GM18517 (cell line): Measurements from ENCODE around the gene AGBL4.
A peak's percentile ranks its signal among the peaks of the same experiment; 100 is the strongest.

Experiments
- ATAC-seq: cut with Tn5 transposase; IDR thresholded peaks from one replicate; pipeline ENCODE4 v1.9.1; 2021; ENCODE audit warnings: mild to moderate bottlenecking, moderate library complexity; ENCODE audit not compliant: unreplicated experiment

AGBL4 gene

DNA sequence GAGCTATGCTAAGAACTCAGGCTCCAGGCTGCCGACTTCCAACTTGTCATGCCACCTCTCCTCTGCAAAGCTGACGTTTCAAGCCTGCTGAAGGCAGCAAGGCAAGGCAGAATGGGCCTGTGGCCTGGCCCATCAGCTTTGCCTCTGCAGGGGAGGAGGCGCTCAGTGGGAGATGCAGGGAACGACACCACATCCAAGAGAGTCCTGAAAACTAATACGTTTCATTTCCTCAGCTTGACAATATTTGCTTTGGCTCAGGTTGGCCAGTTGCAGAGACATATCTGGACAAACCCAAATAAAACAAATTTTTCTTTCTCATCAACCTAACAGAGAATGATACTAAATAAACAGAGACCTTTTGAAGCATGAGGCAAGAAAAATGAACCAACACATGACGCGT, 1282.4 kb downstream of the AGBL4 start:
- ATAC-seq, result no peak

DNA sequence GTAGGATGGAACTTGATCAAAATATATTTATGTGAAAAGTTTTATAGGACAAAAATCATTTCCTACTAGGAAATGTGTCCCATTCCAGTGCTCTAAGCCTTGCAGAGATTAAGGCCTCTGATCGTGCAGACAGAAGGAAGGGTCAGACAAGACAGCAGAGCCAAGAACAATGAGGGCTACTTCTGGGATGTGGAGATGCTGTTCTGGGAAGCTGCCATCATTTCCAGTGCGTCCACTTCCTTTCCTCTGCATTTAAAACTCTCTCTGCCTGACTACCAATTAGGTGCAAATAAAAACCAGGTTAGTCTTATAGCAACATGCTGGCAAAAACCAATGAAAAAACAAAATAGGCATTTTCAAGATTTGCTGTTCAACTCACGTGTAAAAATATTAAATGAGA, 1283.1 kb downstream of the AGBL4 start:
- no peak for ATAC-seq

DNA sequence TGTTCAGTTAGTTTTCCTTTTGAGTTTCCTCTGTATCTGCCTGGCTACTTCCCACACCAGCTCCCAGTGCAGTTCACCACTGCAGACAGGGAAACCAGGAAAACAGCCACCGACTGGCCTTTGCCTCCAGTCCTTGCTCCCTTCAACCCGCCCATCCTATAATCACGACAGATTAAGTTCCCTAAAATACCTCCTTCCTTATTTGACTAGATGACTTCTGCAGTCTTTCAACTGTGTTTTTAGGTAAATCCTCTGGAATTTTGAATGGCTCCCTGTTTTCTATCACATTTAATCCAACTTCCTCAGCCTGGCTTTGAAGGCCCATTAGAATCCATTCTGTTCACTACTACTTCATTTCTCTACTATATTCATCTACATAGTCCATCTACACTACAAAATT, 1284.7 kb downstream of the AGBL4 start:
- ATAC-seq, result no peak

DNA sequence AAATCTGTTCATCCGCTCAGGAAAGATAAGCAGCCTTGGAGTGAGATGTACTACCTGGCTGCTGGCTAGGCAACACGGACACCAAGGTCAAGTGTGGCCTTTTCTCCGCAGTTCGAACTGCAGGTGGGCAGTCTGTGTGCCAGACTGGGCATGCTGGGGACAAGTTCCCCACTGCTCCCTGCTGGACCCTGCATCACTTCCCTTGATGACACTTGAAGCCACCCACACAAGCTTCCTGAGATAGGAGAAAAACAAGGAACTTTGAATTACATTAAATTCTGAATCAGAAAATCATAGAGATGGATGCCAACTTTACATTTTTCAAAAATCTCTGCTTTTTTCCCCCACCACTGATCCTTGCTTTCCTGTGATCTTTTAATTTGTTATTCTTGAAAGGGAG, 1285.4 kb downstream of the AGBL4 start:
- ATAC-seq, result no peak

DNA sequence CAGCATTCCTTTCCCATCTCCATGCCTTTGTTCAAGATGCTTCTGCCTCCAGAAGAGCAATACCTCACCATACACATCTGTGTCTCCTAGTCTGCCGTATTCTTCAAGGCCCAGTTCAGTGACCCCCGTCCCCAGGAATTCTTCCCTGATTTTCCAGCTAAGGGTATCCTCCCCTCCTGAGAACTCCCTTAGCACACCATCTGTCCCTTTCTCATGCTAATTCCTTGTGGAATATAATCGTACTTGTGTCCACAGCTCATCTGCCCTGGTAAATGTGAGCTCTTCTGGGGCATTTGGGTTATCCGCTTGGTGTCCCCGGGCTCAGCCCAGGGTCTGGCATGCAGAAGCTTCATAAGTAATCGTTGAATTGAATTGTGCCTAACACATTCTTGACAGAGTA, 1288.0 kb downstream of the AGBL4 start:
- no peak for ATAC-seq

DNA sequence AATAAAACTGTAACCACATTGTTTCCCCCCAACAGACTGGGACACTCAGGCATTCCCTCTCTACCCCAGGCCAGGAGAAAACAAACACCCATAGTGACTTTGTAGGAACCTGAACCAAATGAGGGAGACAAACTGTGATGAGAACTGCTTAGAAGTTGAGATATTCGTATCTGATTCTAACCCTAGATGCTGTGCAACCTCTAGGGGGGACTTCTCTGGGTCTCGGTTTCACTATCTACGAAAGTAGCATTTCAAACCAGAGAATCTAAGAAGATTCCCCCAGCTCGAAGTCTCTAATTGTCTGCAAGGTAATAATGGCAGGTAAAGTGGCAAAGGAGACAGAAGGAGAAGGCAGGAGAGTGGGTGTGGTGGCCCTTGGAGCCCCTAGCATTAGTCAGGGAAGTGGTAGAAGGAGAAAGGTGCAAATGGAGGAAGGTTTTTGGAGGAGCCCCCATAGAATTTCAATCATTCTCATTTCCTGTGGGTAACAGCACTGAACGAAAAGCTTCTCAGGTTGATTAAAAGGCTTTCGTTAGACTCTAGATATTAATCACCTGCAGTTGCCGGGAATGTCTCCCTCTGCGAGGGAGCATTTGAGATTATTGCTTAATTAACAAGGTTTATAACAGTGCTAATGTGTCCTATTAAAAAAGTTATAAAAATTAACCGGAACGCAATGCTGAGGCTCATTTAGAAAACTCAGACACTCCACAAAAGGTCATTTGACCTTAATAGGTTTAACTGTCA, 1293.4 kb downstream of the AGBL4 start:
- no peak for ATAC-seq

DNA sequence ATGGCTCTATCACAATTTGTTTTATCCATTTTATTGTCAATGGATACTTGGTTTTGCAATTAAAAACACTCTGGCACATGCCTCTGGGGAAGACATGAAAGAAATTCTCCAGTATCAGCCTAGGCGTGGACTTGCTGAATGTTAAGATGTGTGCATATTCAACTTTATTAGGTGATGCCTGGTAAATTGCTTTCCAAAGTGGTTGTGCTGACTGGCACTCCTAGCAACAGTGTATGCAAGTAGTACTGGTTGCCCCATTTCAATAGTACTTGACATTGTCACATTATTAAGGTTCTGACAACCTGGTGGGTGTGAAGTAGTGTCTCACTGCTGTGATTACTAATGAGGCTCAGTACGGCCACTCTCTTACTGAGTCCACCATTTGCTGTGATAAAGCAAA, 1295.2 kb downstream of the AGBL4 start:
- ATAC-seq, result no peak

DNA sequence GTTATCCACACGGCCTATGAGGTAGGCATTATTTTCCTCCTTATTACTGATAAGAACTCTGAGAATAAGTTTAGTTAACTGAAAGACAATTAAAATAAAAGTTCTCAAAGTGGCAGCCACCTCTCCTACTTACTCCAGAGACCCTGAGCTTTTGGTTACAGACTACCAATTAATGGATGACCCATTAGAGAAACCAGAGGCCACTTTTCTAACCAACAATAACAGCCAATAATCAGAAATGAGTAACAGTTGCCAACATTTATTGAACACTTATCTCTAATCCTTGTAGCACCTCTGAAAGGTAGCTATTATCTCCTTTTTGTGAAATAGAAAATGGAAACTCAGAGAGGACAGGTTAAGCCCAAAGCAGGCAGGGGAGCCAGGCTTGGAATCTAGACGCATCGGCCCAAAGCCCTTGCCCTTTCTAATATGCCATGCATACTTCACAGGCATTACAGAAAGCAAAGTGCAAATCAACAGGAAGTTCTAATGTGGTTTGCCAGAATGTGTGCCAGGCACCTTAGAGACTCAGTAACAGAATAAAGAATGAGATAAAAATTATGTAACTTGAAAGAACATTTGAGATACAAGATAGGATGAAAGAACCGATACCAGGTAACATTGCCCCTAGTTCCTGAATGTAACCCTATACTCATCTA, 1297.1 kb downstream of the AGBL4 start:
- ATAC-seq, result no peak

DNA sequence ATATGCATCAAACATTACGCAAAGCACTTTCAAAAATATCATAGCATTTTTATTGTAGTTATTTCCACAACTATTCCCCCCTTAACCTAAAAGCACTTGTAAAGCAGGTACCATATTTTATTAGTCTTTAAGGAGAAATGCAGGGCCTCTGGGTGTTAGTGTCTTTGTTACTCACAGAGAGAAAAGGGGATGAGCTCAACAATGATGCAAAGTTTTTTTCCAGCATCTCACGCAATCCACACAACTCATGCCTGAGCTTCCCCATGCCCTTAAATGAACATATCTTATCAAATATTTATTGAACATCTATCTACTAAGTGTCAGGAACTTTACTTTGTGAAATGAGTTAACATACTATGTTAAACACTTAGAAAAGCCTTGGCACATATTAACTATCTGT, 1297.6 kb downstream of the AGBL4 start:
- no peak for ATAC-seq

DNA sequence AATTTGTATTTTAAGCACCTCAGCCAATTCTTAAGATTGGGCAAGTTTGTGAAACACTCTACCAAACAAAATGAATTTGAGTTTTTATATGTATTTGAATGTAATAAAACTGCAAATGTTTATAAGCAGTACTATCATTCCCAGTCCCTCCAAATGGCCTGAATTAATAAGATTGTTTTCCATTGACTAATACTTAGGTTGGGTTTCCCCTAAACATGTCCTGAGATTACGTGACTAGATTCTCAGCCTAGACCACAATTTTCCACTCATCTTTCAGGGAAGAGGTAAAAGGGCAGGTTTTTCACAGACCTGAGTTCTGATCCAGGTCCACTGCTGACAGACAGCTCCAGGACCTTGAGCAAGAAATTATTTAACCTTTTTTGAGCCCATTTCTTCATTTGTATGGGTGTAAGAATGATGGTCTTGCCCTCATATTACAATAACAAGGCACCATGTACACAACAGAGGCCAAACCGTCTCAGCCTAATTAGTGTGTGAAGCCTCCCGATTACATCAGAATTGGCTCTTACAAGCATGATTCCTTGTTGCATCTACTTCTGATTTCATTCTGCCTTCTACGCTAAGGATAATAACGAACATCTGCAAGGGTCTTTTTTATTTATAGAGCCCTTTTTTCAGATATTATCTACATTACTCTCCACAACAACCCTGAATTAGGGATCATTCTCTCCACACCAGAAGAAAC, 1298.3 kb downstream of the AGBL4 start:
- no peak for ATAC-seq

DNA sequence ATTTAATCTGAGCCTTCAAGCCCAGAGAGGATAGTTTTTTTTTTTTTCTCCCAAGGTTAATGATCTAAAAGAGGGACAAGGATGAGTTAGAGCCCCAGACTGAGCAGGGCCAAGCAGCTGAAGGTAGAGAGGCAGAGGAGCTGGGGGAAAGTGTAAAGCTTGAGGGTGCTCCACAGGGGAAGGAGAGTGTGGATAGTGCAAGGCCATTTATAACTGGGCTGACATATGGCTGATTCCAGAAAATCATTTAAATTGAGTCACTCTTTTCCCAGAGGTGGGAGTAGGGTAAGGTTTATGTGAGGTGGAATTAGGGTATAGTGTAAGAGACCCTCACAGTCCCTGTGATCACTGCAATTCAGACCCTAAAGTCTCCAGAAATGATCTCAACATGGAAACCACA, 1302.8 kb downstream of the AGBL4 start:
- no peak for ATAC-seq

DNA sequence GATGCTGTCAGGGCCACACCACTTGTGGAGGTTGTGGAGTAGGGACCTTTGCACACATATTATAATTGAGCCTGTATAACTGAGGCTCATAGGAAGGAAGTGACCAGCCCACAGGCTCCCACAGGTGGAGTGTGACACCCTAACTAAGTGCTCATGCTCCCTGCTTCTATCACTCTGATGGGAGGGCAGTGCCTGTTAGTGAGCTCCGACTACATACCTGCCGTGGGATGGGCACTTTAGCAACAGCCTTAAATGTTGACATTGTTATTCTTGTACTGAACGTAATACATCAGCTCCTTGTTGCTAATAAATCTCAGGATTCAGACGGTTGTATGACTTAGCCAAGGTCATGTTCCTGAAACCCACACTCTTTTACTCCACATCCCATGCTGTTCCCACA, 1305.0 kb downstream of the AGBL4 start:
- no peak for ATAC-seq

DNA sequence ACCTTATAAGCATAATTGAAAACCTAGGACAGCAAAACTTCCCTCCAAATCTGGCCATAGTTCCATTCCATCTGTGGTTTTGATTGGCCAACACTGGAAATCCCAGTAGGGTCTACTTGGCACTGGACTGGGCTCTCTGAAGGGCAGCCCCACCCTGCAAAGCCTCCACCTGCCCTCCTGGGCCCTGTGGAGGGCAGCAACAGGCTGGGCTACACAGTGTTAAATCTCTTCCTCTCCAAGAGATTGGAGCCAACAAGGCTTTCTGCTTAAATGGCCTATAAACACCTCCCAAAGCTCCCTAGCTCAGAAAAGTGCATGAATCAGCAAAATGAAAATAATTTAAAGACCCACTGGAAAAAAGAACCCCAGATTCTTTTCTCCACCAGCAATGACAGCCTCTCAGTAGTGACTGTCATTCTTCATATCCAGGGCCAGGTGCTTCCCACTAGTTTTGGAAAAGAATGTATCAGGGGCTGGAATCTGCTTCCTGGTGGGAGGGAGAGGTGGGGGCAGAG, 1305.6 kb downstream of the AGBL4 start:
- no peak for ATAC-seq

DNA sequence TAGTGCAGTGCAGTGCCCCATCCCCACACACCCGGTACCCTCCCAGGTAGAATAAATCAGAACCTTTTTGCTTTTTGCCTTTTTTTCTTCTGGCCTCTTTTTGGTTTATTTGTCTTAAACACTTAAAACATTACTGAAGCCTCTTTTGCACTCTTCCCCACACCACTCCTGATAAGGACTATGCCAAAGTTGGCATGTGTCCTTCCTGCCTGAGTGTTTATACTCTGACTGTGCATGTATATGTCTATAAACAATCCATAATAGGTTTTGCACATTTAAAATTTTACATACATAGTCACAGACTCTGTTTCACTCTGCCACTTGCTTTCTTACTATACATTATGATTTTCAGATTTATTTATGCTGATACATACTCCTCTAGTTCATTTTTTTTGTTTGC, 1306.7 kb downstream of the AGBL4 start:
- no peak for ATAC-seq

DNA sequence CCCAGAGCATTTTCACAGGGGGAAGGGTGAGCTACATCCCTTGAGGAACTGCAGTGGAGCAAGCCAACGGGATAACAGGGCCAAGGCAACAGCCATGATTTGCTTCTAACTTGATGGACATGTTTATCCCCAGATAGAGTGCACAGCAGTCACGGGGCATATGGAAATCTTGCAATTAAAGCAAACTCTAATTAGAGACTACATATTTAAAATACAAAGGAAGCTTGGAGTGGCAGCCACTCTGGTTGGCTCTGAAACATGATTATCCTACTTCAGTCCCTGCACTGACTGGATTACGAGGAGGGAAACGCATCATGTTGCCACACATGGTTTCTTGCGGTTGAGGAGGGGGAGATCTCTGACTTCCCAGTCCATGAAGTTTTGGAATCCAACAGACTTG, 1307.8 kb downstream of the AGBL4 start:
- no peak for ATAC-seq

DNA sequence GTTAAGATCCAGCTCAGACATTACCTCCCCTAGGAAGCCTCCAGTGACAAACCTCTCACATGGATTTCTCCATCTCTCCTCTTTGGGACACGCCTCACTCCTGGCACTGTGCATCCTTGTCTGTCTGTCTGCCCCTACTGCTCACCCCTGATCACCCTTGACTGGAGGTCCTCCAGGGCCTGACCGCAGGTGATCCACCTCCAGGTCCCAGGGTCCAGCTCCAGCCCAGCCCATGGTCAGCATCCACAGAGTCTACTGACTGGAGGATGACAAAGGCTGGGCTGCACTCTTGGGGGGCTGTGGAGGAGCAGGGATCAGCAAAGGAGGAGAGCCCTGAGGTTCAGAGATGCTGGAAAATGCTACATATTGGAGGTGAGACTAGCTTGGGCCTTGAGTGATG, 1312.8 kb downstream of the AGBL4 start:
- no peak for ATAC-seq

DNA sequence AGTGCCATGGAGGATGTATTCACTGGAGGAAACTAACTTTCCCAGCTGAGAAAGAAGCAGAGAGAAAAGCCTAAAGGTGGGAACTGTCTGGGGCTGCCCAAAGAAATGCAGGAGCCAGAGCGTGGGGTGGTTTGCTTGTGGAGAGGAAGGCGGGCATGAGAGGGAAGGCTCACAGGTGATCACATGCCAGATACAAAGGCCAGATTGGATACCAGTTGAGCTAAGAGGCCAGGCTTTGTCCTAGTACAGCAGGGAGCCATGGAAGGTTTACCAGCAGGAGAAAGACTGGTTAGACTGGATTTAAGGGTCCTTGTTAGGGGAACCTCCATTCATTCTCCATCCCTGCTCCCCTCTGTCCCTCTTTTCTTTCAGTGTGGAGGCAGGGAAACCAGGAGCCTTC, 1313.4 kb downstream of the AGBL4 start:
- no peak for ATAC-seq

DNA sequence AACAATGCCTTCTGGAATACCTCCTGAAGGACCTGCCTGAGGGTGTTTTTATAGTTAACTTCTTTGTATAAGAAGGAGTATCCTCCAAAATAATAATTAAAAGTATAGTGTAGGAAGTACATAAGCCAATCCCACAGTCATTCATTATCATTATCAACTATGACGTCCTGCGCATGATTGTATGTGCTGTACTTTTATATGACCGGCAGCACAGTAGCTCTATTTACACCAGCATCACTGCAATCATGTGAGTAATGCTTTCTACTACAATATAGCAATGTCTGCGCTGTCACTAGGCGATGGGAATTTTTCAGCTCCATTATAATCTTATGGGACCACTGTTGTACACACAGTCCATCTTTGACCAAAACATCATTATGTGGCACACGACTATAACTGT, 1319.0 kb downstream of the AGBL4 start:
- no peak for ATAC-seq

DNA sequence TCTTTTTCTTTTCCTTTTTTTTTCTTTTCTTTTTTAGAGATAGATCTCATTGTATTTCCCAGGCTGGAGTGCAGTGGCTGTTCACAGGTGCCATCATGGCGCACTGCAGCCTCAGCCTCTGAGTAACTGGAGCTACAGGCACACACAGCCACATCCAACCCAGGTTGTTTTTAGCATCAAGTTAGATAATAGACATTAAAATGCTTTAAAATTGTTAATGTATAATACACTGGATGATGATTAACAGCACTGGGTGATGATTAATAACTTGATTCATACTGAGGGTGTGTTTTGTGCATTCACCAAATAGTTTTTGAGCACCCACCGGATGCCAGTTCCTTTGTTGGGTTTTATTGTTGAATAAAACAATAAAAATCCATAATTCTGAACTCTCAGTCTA, 1322.3 kb downstream of the AGBL4 start:
- ATAC-seq, result no peak

DNA sequence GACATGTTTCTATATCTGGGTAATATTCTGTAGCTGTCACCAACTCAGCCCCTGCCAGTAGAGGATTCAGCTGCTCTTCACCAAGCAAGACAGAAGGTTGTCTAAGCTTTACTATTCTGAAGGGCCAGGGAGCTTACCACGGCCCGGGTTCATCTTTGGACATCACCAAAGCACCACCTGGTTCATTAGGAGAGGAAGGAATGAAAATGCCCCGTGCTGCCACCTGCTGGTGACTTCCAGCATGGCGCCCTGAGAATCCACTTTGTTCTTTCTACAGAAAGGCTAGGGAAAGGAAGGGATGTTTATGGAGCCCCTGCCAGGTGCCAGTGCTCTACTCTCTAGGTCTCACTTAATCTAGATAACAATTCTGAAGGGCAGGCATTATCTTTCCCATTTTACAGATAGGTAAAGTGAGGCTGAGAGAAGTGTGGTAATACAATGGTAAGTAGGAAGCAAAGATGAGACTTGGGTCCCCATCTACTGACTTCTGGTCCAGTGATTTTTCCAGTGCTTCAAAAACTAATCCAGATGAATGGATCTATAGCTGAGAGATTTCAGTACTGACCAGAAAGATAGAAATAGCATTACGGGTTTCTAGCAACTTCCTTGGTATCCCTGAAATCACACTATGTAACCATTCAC, 1326.6 kb downstream of the AGBL4 start:
- peak; percentile 59 for ATAC-seq

DNA sequence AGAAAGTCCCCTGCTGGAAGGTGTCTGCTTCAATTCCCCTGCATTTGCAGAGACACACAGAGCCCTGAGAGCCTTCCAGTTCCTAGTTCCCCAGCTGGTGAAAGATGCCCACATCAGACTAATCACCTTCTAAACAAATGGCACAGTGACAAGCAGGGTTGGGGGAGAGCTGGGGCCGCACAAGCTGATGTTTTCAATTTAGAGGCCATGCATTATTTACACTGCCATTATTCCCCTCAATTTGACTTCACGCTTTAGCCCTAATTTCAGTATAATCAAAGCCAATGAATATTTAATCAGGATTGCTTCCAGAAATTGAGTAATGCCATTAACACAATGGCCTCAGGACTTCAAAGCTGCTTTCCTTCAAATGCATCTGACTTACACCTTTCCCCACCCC, 1328.6 kb downstream of the AGBL4 start:
- no peak for ATAC-seq
